Mononuclear cell (primary cell): ENCODE results near the gene CHAD. TPM values are rescaled to one million over a fixed set of nuclear protein-coding genes. Genes with fewer than 3 reads are reported as not detected.
"Not testable (repeated sequence)": the region's sequence is repeated elsewhere in the genome, so short reads cannot be mapped to it uniquely, and the experiment has no call there.

Source experiments
- H3K27me3 ChIP-seq: 2 replicates; pipeline ENCODE4 v1.6.0; 2011; ENCODE audit warnings: low read length, control low read depth; ENCODE audit not compliant: insufficient read depth
- H3K4me1 ChIP-seq: 2 replicates; pipeline ENCODE4 v1.5.1; 2011; ENCODE audit warnings: mild to moderate bottlenecking, low read length, control low read depth; ENCODE audit not compliant: insufficient read depth
- H3K4me3 ChIP-seq: 2 replicates; pipeline ENCODE4 v1.5.1; 2011; ENCODE audit warnings: mild to moderate bottlenecking, low read length, moderate library complexity
- H3K9me3 ChIP-seq: 2 replicates; pipeline ENCODE4 v1.5.1; 2011; ENCODE audit warnings: low read depth, mild to moderate bottlenecking, control low read depth, low read length
- total RNA-seq: library from RNA; depleted of rRNA; stranded (reverse); fragments of >200 nt; gene quantifications from one replicate; pipeline ENCODE4 v1.2.3, GENCODE V29; 2012

Gene CHAD
- total RNA-seq, 1 donor = not detected

GRCh38 chr17:50424996-50425681, 43.5 kb downstream of the CHAD start:
- Histone ChIP-seq H3K9me3 (no peaks in the 10 kb centered on the region), H3K4me3 (peak overlapping the region; percentile 48), H3K4me1 (peaks cover 52% of the 10 kb centered on the region), H3K27me3 (no peaks in the 10 kb centered on the region)

GRCh38 chr17:50424246-50424995, 44.3 kb downstream of the CHAD start:
- Histone ChIP-seq H3K4me3 (no peak overlapping the region), H3K9me3 (no peaks in the 10 kb centered on the region), H3K27me3 (no peaks in the 10 kb centered on the region), H3K4me1 (peaks cover 52% of the 10 kb centered on the region)

GRCh38 chr17:50423553-50424159, 45.0 kb downstream of the CHAD start:
- Histone ChIP-seq H3K4me1 (peaks cover 52% of the 10 kb centered on the region), H3K27me3 (no peaks in the 10 kb centered on the region), H3K9me3 (no peaks in the 10 kb centered on the region), H3K4me3 (no peak overlapping the region)

- Histone ChIP-seq H3K4me3 (no peak overlapping the region), H3K27me3 (no peaks in the 10 kb centered on the region)
These were observed 45.9 kb downstream of the CHAD start for GRCh38 chr17:50422738-50423137.

GRCh38 chr17:50421308-50422051, 47.2 kb downstream of the CHAD start:
- Histone ChIP-seq H3K4me3 (peak overlapping the region; percentile 26), H3K4me1 (peaks cover 38% of the 10 kb centered on the region), H3K9me3 (no peaks in the 10 kb centered on the region), H3K27me3 (no peaks in the 10 kb centered on the region)

More at GRCh38 chr17:50422738-50423137, 45.9 kb downstream of the CHAD start:
- Histone ChIP-seq H3K9me3 (no peaks in the 10 kb centered on the region), H3K4me1 (peaks cover 51% of the 10 kb centered on the region)

GRCh38 chr17:50420419-50421112, 48.1 kb downstream of the CHAD start:
- Histone ChIP-seq H3K27me3 (no peaks in the 10 kb centered on the region), H3K4me1 (peaks cover 35% of the 10 kb centered on the region), H3K4me3 (no peak overlapping the region), H3K9me3 (no peaks in the 10 kb centered on the region)

- not testable (repeated sequence) for H3K27me3 ChIP-seq, H3K9me3 ChIP-seq, H3K4me3 ChIP-seq
- peaks cover 27% of the 10 kb centered on the region for H3K4me1 ChIP-seq
These were observed 49.1 kb downstream of the CHAD start for GRCh38 chr17:50419577-50419976.

- no peaks in the 10 kb centered on the region for H3K27me3 ChIP-seq
- H3K9me3 ChIP-seq = no peaks in the 10 kb centered on the region
- H3K4me3 ChIP-seq = no peak overlapping the region
- no peaks in the 10 kb centered on the region for H3K4me1 ChIP-seq
These were observed 53.9 kb downstream of the CHAD start for GRCh38 chr17:50414808-50415207.

Other genes with a start within 250 kb of the CHAD start
- not detected for gene TMEM92, start 194.4 kb downstream of the CHAD start, total RNA-seq
- gene XYLT2, start 122.8 kb downstream of the CHAD start, total RNA-seq = 6.8 TPM
- gene MRPL27, start 95.7 kb downstream of the CHAD start, total RNA-seq = 17.1 TPM
- 0.52 TPM for gene EME1, start 95.7 kb downstream of the CHAD start, total RNA-seq
- 59.2 TPM for gene LRRC59, start 71.4 kb downstream of the CHAD start, total RNA-seq
- gene ACSF2, start 42.7 kb downstream of the CHAD start, total RNA-seq = 5.6 TPM
- 19.5 TPM for gene RSAD1, start 10.0 kb upstream of the CHAD start, total RNA-seq
- gene MYCBPAP, start 39.6 kb upstream of the CHAD start, total RNA-seq = 0.73 TPM
- not detected for gene EPN3, start 63.9 kb upstream of the CHAD start, total RNA-seq
- 18.9 TPM for gene SPATA20, start 78.3 kb upstream of the CHAD start, total RNA-seq
- under 0.01 TPM for gene CACNA1G, start 91.8 kb upstream of the CHAD start, total RNA-seq
- gene ABCC3, start 166.0 kb upstream of the CHAD start, total RNA-seq = 18.1 TPM
- 22.5 TPM for gene ANKRD40, start 239.0 kb upstream of the CHAD start, total RNA-seq